AG04449 (cell line): ENCODE measurements around the gene POU6F2.

Experiments
- CTCF ChIA-PET: fragments of 350-600 bp; formaldehyde crosslinking; extraction: SDS; loops from one replicate; lab custom pipeline; 2021; ENCODE audit warnings: antibody characterized with exemption; lab: Yijun Ruan, JAX
- POLR2A ChIA-PET: fragments of 400-600, 350-600 bp; formaldehyde crosslinking; extraction: SDS; loops from one replicate; lab custom pipeline; 2020; ENCODE audit warnings: antibody characterized with exemption, inconsistent platforms; lab: Yijun Ruan, JAX
- DNase-seq: peaks from one replicate; pipeline ENCODE4 v3.0.0-alpha.2; 2010; ENCODE audit warnings: low read depth, low spot score
- H3K4me3 ChIP-seq: 2 replicates; pipeline ENCODE4 v1.5.1; 2011; ENCODE audit warnings: low read depth, mild to moderate bottlenecking, control low read depth, low read length
- TF ChIP-seq, protein P1 (sequence below): IDR thresholded peaks from one replicate; pipeline ENCODE4 v1.5.1; 2011; ENCODE audit warnings: mild to moderate bottlenecking, moderate library complexity, low read length, control low read depth, inconsistent platforms; ENCODE audit not compliant: insufficient read depth; ENCODE audit errors: missing control alignments

The POU6F2 gene

DNA sequence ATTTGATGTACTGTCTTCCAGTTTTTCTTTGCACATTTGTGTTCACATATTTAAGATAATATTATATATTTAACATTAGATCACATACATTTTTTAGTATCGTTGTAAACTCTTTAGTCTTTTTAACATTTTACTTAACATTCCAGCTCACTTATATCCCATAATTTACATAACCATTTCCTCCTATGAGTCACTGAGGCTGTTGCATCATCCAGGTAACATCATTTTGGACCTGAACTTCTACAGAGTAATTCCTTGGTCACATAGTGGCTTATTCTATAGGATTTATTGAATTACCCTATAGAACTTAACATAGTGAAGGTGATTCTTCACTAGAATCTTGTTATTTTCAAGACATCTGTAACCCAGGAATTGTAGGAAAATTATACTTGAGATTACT lies 194.4 kb downstream of the POU6F2 start:
- CTCF ChIA-PET = no interaction called here
- no peak for DNase-seq
- H3K4me3 ChIP-seq = no peak overlapping the region
- POLR2A ChIA-PET = no interaction called here
- TF ChIP-seq, protein P1, sequence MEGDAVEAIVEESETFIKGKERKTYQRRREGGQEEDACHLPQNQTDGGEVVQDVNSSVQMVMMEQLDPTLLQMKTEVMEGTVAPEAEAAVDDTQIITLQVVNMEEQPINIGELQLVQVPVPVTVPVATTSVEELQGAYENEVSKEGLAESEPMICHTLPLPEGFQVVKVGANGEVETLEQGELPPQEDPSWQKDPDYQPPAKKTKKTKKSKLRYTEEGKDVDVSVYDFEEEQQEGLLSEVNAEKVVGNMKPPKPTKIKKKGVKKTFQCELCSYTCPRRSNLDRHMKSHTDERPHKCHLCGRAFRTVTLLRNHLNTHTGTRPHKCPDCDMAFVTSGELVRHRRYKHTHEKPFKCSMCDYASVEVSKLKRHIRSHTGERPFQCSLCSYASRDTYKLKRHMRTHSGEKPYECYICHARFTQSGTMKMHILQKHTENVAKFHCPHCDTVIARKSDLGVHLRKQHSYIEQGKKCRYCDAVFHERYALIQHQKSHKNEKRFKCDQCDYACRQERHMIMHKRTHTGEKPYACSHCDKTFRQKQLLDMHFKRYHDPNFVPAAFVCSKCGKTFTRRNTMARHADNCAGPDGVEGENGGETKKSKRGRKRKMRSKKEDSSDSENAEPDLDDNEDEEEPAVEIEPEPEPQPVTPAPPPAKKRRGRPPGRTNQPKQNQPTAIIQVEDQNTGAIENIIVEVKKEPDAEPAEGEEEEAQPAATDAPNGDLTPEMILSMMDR = no peak

DNA sequence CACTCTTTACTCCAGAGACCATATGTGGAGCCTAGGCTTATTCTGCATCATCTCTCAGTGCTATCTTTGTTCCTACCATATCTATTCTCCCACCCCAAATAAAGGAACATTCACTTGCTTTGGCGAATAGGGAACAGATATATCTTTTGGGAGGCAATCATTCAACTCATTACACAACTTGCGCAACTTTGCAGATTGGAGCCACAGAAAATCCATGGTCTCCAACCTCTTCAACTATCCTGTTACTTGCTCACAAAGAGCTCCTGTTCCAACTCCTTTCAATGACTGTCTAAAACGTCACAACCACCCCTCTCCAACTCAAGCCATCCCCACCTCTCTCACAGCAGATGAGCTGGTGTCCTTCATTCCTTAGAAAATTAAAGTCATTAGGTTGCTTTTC lies 203.7 kb downstream of the POU6F2 start:
- H3K4me3 ChIP-seq = no peak overlapping the region
- TF ChIP-seq, protein P1 = no peak
- no peak for DNase-seq
- ChIA-PET POLR2A (no interaction called here), CTCF (no interaction called here)

DNA sequence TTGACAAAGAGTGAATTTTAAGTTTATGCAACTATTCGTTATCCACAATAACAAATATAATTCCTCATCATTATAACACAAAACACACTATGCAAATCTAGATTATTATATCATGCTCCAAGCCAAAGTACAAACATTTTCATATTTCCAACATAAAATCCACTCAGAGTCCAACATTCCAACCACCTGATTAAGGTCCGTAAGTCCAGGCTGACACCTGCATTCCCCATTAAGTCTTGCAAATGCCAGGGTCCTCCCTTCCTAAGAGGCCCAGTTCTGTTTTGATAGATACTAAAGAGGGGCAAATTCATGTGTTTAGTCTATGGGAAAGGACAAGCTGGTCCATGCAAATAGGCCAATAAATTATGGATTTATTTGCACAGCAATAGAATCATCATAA lies 206.1 kb downstream of the POU6F2 start:
- CTCF ChIA-PET = no interaction called here
- no peak for DNase-seq
- TF ChIP-seq, protein P1 = no peak
- H3K4me3 ChIP-seq = no peak overlapping the region
- POLR2A ChIA-PET = no interaction called here

DNA sequence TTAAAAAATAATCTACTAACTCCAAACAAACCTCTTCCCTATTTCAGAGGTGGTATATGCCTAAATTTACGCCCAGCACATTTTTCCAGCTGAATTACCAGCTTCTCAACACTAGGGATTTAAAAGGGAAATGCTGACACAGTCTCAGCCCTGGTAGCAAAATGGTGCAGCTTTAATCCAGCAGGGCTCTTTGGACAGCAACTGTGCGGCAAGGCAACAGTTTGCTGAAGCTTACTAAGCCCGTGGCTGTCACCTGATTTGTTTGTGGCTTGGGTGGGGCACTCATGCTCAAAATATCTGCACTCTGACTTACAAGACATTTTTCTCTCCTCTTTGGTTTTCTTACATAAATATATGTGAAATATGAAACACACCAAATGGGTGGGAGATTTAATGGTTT lies 206.7 kb downstream of the POU6F2 start:
- ChIA-PET POLR2A (no interaction called here), CTCF (no interaction called here)
- TF ChIP-seq, protein P1 = no peak
- no peak overlapping the region for H3K4me3 ChIP-seq
- DNase-seq = no peak

DNA sequence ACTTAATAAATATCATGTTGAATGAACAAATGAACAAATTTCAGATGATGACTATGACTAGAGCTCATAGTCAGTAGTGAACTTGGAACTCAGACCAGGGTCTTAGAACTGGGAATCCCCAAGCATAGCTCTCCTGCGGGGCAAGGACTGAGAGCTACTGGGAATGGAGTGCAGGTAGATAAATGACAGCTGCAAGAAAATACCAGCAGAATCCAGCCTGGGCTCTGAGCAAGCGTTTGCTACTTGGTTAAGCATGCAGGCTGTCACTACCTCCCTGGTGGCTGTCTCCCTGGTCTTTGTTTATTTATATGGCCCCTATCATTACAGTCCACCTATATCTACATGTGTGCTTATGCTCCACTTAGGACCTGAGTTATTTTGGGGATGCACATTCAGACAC lies 208.4 kb downstream of the POU6F2 start:
- ChIA-PET CTCF (no interaction called here), POLR2A (no interaction called here)
- TF ChIP-seq, protein P1 = no peak
- no peak overlapping the region for H3K4me3 ChIP-seq
- DNase-seq = no peak

DNA sequence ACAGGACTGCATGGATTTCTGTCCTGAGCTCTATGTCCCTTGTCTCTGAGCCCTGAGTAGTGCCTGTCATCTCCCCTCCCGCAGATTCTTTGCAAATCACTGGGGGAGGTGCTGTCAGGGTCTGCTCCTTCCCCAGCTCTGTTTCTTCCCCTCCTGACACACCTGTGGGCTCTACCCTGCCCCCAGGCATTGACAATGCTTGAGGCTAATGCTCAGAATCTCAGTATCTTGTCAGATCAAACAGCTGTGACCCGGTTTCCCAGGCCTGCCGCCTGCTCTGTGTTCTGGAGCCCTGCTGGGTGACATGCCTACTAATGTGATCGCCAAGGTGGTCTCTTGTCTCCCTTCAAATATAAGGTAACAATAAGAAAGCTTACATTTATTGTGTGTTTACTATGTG lies 209.0 kb downstream of the POU6F2 start:
- TF ChIP-seq, protein P1 = no peak
- no peak overlapping the region for H3K4me3 ChIP-seq
- ChIA-PET CTCF (no interaction called here), POLR2A (no interaction called here)
- no peak for DNase-seq
